ENCODE data around the gene ASCL4.
"Not testable (repeated sequence)": the region's sequence is repeated elsewhere in the genome, so short reads cannot be mapped to it uniquely, and the experiment has no call there.

ASCL4 gene, protein sequence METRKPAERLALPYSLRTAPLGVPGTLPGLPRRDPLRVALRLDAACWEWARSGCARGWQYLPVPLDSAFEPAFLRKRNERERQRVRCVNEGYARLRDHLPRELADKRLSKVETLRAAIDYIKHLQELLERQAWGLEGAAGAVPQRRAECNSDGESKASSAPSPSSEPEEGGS

DNA sequence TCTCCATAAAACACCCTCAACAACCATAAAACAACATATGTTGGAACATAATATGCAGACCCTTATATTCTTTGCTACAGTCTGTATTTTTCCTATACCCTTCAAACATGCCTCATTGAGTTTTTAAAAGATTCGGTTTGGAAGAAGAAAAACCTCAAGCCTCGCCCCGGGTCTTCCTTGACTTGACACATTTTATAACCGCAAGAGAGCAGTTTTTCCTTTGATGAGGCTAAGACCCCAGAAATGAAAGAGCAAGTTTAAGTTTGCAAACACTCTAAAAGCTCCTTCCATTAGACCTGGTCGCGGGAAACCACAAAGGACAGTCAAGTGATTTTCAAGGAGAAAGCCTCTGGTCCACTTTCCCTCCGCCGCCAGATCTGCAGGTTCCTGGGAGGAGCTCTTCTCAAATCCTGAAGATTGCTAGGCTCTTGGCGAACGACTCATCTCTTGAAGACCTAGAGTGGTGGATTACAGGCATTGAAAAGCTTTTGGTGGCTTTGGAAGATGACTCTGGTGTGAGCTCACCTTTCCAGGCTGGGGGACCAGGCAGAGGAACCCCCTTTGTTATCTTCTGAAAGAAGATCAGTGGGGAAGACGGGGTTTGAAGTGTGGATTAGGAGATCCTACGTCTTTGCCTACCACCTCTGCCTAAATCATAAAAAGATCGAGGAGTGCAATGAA, at the start of gene ASCL4:
ASCL4 (plus strand) TSS at position 356 of the 681 bp plus-strand sequence. CDS start 515 bp downstream, outside the sequence.
- Histone ChIP-seq H3K27me3 (ENCODE audit: control insufficient read depth, insufficient read depth, low read length) (peaks cover 88% of the 10 kb centered on the region), H3K27ac (ENCODE audit: low read depth, low read length) (no peak within 1 kb of the TSS), H3K4me1 (ENCODE audit: control insufficient read depth, insufficient read depth, low read length) (peaks cover 5% of the 10 kb centered on the region; the same call in 1 of the 2 replicates), H3K9me3 (ENCODE audit: control insufficient read depth, insufficient read depth, low read depth, low read length) (no peaks in the 10 kb centered on the region), H3K9ac (ENCODE audit: low read length) (no peak within 1 kb of the TSS), H3K36me3 (ENCODE audit: control insufficient read depth, insufficient read depth, low read length) (no peaks in the 10 kb centered on the region), H3K4me3 (ENCODE audit: low read depth, low read length) (peak within 1 kb of the TSS; percentile 64)

DNA sequence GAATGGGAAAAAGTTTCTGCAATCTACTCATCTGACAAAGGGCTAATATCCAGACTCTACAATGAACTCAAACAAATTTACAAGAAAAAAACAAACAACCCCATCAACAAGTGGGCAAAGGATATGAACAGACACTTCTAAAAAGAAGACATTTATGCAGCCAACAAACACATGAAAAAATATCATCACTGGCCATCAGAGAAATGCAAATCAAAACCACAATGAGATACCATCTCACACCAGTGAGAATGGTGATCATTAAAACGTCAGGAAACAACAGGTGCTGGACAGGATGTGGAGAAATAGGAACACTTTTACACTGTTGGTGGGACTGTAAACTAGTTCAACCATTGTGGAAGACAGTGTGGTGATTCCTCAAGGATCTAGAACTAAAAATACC, 47.2 kb upstream of the ASCL4 start:
- not testable (repeated sequence) for H3K27ac ChIP-seq (ENCODE audit: low read depth, low read length); H3K27me3 ChIP-seq (ENCODE audit: control insufficient read depth, insufficient read depth, low read length); H3K4me1 ChIP-seq (ENCODE audit: control insufficient read depth, insufficient read depth, low read length); H3K36me3 ChIP-seq (ENCODE audit: control insufficient read depth, insufficient read depth, low read length); H3K9me3 ChIP-seq (ENCODE audit: control insufficient read depth, insufficient read depth, low read depth, low read length); H3K4me3 ChIP-seq (ENCODE audit: low read depth, low read length); H3K9ac ChIP-seq (ENCODE audit: low read length)

DNA sequence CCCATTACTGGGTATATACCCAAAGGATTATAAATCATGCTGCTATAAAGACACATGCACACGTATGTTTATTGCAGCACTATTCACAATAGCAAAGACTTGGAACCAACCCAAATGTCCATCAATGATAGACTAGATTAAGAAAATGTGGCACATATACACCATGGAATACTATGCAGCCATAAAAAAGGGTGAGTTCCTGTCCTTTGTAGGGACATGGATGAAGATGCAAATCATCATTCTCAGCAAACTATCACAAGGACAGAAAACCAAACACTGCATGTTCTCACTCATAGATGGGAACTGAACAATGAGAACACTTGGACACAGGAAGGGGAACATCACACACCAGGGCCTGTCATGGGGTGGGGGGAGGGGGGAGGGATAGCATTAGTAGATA, 46.8 kb upstream of the ASCL4 start:
- H3K27ac ChIP-seq (ENCODE audit: low read depth, low read length); H3K9me3 ChIP-seq (ENCODE audit: control insufficient read depth, insufficient read depth, low read depth, low read length): not testable (repeated sequence)

DNA sequence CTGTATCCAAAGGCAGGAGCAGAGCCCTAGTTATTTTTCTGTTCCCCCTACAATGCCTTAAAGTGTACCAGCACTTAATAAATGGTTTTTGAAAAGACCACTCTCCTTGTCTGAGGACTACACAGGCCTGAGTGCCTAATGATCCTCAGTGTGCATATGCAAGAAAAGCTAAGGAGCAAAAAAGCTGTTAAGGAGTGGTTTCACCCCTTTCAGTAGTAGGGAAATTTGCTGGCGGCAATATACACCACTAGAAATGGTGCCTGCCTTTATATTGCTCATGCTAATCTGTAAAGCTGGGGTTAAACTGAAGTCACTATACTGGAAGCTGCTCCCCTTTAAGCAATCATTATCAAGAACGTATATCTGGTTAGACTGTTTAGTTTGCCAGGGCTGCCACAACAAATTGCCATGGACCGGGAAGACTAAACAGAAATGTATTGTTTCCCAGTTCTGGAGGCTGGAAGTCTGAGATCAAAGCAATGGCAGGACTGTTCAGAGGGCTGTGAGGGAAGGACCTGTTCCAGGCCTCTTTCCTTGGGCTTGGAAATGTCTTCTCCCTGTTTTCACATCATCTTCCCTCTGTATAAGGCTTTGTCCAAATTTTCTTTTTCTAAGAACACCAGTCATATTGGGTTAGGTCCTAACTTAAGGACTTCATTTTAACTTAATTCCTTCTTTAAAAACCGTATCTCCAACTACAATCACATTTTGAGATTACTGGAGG, 43.7 kb upstream of the ASCL4 start:
- no peak overlapping the region for H3K4me3 ChIP-seq (ENCODE audit: low read depth, low read length)
- H3K9ac ChIP-seq (ENCODE audit: low read length), result no peak overlapping the region
- H3K9me3 ChIP-seq (ENCODE audit: control insufficient read depth, insufficient read depth, low read depth, low read length), result no peaks in the 10 kb centered on the region
- no peak overlapping the region for H3K27ac ChIP-seq (ENCODE audit: low read depth, low read length)
- no peaks in the 10 kb centered on the region for H3K4me1 ChIP-seq (ENCODE audit: control insufficient read depth, insufficient read depth, low read length)
- H3K36me3 ChIP-seq (ENCODE audit: control insufficient read depth, insufficient read depth, low read length), result peaks cover 29% of the 10 kb centered on the region
- no peaks in the 10 kb centered on the region for H3K27me3 ChIP-seq (ENCODE audit: control insufficient read depth, insufficient read depth, low read length)

More for the DNA sequence above, 46.8 kb upstream of the ASCL4 start:
- H3K27me3 ChIP-seq (ENCODE audit: control insufficient read depth, insufficient read depth, low read length); H3K36me3 ChIP-seq (ENCODE audit: control insufficient read depth, insufficient read depth, low read length); H3K4me3 ChIP-seq (ENCODE audit: low read depth, low read length); H3K4me1 ChIP-seq (ENCODE audit: control insufficient read depth, insufficient read depth, low read length); H3K9ac ChIP-seq (ENCODE audit: low read length): not testable (repeated sequence)

DNA sequence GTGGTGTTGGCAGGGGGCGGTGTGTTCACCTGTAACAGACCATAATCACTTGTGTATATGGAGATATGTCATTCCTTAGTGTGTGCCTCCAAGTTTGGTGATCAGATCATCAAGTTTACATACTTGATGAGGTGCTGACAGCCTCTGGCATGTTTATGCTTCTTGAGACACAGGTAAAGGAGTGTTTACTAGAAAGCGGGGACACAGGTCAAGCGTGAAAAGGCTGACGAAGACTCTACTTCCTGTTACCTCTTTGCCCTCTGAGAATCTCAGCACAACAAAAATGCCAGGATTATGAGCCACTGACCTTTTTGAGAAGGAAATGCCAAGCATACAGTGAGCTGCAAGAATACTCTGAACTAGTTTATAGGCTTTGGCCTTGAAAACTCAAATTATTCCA, 43.1 kb upstream of the ASCL4 start:
- Histone ChIP-seq H3K4me1 (ENCODE audit: control insufficient read depth, insufficient read depth, low read length) (no peaks in the 10 kb centered on the region), H3K9me3 (ENCODE audit: control insufficient read depth, insufficient read depth, low read depth, low read length) (no peaks in the 10 kb centered on the region), H3K4me3 (ENCODE audit: low read depth, low read length) (no peak overlapping the region), H3K36me3 (ENCODE audit: control insufficient read depth, insufficient read depth, low read length) (peaks cover 34% of the 10 kb centered on the region), H3K27ac (ENCODE audit: low read depth, low read length) (no peak overlapping the region), H3K9ac (ENCODE audit: low read length) (no peak overlapping the region), H3K27me3 (ENCODE audit: control insufficient read depth, insufficient read depth, low read length) (no peaks in the 10 kb centered on the region)

DNA sequence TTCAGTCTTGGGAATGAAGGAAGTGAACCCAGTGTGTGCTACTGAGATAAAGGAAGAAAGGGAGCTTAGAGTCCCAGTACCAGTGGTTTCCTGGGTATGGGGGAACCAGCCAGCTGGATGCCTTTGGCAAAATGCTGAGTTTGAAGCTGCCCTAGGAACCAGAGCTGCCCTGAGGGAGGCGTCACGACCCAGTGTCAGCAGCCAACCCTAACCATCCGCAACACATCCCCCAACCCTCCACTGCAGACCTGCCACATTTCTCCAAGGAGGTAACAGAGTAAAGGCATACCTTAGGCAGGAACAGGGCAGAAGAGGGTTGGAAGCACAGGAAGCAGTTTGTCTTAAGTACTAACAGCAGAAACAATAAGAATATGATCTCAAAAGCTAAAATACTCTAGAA, 42.1 kb upstream of the ASCL4 start:
- H3K36me3 ChIP-seq (ENCODE audit: control insufficient read depth, insufficient read depth, low read length), result peaks cover 44% of the 10 kb centered on the region
- H3K9me3 ChIP-seq (ENCODE audit: control insufficient read depth, insufficient read depth, low read depth, low read length), result no peaks in the 10 kb centered on the region
- no peaks in the 10 kb centered on the region for H3K27me3 ChIP-seq (ENCODE audit: control insufficient read depth, insufficient read depth, low read length)
- no peak overlapping the region for H3K27ac ChIP-seq (ENCODE audit: low read depth, low read length)
- H3K4me3 ChIP-seq (ENCODE audit: low read depth, low read length), result no peak overlapping the region
- no peaks in the 10 kb centered on the region for H3K4me1 ChIP-seq (ENCODE audit: control insufficient read depth, insufficient read depth, low read length)
- H3K9ac ChIP-seq (ENCODE audit: low read length), result no peak overlapping the region

DNA sequence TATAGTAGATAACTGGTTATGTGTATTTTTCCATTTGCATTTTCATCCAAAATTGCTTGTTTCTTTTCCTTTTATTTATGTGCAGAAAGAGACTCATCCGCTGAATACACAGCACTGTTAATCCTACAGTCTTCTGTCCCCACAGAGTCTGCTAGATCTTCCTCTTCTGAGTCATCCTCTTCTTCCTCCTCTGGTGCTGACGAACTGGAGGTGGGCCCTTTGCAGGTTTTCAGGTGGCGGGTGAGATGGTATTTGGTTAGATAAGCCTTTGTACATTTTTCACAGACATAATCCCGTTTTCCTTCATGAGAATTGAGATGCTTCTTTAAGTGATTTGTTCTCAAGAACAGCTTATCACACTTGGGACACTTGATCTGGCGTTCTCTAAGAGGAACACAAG, 40.4 kb upstream of the ASCL4 start:
- H3K9me3 ChIP-seq (ENCODE audit: control insufficient read depth, insufficient read depth, low read depth, low read length), result no peaks in the 10 kb centered on the region
- no peaks in the 10 kb centered on the region for H3K27me3 ChIP-seq (ENCODE audit: control insufficient read depth, insufficient read depth, low read length)
- H3K4me3 ChIP-seq (ENCODE audit: low read depth, low read length), result no peak overlapping the region
- H3K27ac ChIP-seq (ENCODE audit: low read depth, low read length), result no peak overlapping the region
- H3K9ac ChIP-seq (ENCODE audit: low read length), result no peak overlapping the region
- no peaks in the 10 kb centered on the region for H3K4me1 ChIP-seq (ENCODE audit: control insufficient read depth, insufficient read depth, low read length)
- peaks cover 62% of the 10 kb centered on the region for H3K36me3 ChIP-seq (ENCODE audit: control insufficient read depth, insufficient read depth, low read length)

DNA sequence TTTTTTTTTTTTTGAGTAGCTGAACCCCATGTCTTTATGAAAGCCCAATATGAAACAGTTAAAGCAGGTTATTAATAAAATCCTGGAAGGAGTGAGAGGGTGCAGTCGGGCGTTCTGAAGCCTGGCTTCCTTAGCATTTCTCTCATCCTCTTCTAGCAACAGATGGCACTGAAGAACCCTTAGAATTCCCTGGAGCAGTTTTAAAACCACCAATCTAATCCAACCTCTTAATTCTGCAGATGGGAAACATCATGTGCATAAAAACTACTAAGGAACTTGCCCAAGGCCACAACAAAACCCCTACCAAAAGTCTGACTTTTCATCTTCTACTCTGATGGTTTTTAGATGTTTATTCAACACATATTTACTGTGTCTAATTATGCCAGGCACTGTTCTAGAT, 38.7 kb upstream of the ASCL4 start:
- H3K9me3 ChIP-seq (ENCODE audit: control insufficient read depth, insufficient read depth, low read depth, low read length), result no peaks in the 10 kb centered on the region
- H3K27me3 ChIP-seq (ENCODE audit: control insufficient read depth, insufficient read depth, low read length), result no peaks in the 10 kb centered on the region
- no peaks in the 10 kb centered on the region for H3K4me1 ChIP-seq (ENCODE audit: control insufficient read depth, insufficient read depth, low read length)
- H3K9ac ChIP-seq (ENCODE audit: low read length), result no peak overlapping the region
- no peak overlapping the region for H3K4me3 ChIP-seq (ENCODE audit: low read depth, low read length)
- peaks cover 78% of the 10 kb centered on the region for H3K36me3 ChIP-seq (ENCODE audit: control insufficient read depth, insufficient read depth, low read length)
- no peak overlapping the region for H3K27ac ChIP-seq (ENCODE audit: low read depth, low read length)

DNA sequence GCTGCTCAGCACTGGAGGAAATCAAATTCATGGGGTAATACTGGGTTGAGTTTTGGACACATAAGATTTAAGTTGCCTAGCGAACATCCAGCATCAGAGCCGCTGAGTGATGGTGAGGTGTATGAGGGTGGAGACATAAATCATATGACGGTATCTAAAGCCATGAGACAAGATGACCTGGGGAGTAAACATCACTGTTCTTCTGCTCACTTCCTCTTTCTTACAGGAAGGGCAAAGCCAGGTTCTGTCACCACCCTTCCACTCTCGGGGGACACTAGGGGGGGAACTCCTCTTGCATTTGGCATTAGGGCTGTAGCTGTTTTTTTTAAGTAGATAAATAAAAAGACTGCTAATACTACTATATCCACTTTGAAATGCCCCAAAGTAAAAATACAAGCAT, 37.6 kb upstream of the ASCL4 start:
- Histone ChIP-seq H3K36me3 (ENCODE audit: control insufficient read depth, insufficient read depth, low read length) (peaks cover 90% of the 10 kb centered on the region), H3K9ac (ENCODE audit: low read length) (no peak overlapping the region), H3K9me3 (ENCODE audit: control insufficient read depth, insufficient read depth, low read depth, low read length) (no peaks in the 10 kb centered on the region), H3K27me3 (ENCODE audit: control insufficient read depth, insufficient read depth, low read length) (no peaks in the 10 kb centered on the region), H3K27ac (ENCODE audit: low read depth, low read length) (no peak overlapping the region), H3K4me1 (ENCODE audit: control insufficient read depth, insufficient read depth, low read length) (no peaks in the 10 kb centered on the region), H3K4me3 (ENCODE audit: low read depth, low read length) (no peak overlapping the region)

DNA sequence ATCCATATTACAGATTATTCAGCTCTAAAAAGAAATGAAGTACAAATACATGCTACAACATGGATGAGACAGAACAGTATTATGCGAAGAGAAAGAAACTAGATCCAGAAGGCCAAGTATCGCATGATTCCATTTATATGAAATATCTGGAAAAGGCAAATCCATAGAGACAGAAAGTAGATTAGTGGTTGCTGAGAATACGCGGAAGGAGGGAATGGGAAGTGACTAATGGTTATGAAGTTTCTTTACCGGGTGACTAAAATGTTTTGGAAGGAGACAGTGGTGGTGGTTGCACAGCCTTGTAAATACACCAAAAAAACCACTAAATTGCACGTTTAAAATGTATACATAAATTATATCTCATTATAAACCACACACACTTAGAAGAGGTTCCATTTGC, 26.0 kb upstream of the ASCL4 start:
- no peak overlapping the region for H3K4me3 ChIP-seq (ENCODE audit: low read depth, low read length)
- H3K9me3 ChIP-seq (ENCODE audit: control insufficient read depth, insufficient read depth, low read depth, low read length), result no peaks in the 10 kb centered on the region
- peaks cover 88% of the 10 kb centered on the region for H3K36me3 ChIP-seq (ENCODE audit: control insufficient read depth, insufficient read depth, low read length)
- H3K4me1 ChIP-seq (ENCODE audit: control insufficient read depth, insufficient read depth, low read length), result no peaks in the 10 kb centered on the region
- H3K27ac ChIP-seq (ENCODE audit: low read depth, low read length), result no peak overlapping the region
- no peak overlapping the region for H3K9ac ChIP-seq (ENCODE audit: low read length)
- no peaks in the 10 kb centered on the region for H3K27me3 ChIP-seq (ENCODE audit: control insufficient read depth, insufficient read depth, low read length)

DNA sequence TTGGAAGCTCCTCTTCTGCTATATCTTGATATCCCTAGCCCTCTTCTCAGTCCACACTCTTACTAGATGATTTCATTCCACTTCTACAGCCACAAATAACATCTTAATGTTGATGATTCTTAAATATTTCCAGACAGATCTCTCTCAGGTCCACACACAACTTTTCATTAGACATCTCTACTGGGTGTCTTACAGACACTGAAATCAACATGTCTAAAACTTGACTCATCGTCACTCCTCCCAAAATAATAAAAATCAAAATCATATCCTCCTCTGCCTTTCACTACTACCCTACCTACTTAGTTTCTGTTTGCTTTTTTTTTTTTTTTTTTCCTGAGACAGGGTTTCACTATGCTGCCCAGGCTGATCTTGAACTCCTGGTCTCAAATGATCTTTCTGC, 25.4 kb upstream of the ASCL4 start:
- H3K9me3 ChIP-seq (ENCODE audit: control insufficient read depth, insufficient read depth, low read depth, low read length), result no peaks in the 10 kb centered on the region
- H3K36me3 ChIP-seq (ENCODE audit: control insufficient read depth, insufficient read depth, low read length), result peaks cover 91% of the 10 kb centered on the region
- no peaks in the 10 kb centered on the region for H3K27me3 ChIP-seq (ENCODE audit: control insufficient read depth, insufficient read depth, low read length)
- H3K4me3 ChIP-seq (ENCODE audit: low read depth, low read length), result no peak overlapping the region
- H3K4me1 ChIP-seq (ENCODE audit: control insufficient read depth, insufficient read depth, low read length), result no peaks in the 10 kb centered on the region
- H3K9ac ChIP-seq (ENCODE audit: low read length), result no peak overlapping the region
- no peak overlapping the region for H3K27ac ChIP-seq (ENCODE audit: low read depth, low read length)

Measured in HUES6 (cell line).